Measurements from ENCODE around the gene GAS1. TPM values are rescaled to one million over a fixed set of nuclear protein-coding genes. Genes with fewer than 3 reads are reported as not detected.

Gene GAS1
- total and polyA plus RNA-seq, 2 experiments from 2014 or later = 12.9 to 22.6 TPM

DNA sequence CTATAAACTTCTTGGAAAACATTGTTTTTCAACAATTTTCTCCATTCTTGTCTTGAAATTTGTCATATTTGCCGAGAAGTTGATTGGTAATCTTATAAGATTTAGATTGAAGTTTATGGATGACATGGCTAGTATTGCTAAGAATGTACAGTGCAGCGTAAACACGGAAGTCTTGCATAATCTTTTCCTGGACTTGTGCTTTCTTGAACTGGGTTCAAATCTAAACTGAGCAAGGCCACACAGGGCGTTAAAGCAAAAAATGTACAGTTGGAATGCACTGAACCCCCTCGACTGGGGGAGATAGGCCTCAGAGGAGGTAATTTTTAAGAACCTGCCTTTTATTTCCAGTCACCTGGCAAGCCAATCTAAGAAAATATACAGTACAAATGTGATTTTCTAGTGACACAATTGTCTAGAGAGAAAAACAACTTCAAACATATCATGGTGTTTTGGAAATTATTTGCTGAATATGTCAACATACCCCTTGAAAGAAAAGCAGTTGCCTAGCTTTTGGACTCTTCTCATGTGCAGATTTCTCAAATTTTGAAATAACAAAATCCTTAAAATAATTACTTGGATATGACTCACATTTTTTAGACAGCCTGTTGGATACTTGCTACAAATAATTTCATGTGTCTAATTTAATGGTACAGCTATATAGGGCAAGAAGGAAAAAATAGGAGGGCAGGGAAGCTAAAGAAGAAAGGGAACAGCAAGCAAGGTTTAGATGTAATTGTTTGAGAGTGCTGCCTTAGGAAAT lies 18.5 kb upstream of the GAS1 start:
- no peaks in the 10 kb centered on the region for H3K4me1 ChIP-seq (ENCODE audit: low read depth)
- no peak overlapping the region for H3K27ac ChIP-seq
- no peaks in the 10 kb centered on the region for H3K9me3 ChIP-seq (ENCODE audit: low read depth)
- no peaks in the 10 kb centered on the region for H3K36me3 ChIP-seq
- TF ChIP-seq, protein P1, sequence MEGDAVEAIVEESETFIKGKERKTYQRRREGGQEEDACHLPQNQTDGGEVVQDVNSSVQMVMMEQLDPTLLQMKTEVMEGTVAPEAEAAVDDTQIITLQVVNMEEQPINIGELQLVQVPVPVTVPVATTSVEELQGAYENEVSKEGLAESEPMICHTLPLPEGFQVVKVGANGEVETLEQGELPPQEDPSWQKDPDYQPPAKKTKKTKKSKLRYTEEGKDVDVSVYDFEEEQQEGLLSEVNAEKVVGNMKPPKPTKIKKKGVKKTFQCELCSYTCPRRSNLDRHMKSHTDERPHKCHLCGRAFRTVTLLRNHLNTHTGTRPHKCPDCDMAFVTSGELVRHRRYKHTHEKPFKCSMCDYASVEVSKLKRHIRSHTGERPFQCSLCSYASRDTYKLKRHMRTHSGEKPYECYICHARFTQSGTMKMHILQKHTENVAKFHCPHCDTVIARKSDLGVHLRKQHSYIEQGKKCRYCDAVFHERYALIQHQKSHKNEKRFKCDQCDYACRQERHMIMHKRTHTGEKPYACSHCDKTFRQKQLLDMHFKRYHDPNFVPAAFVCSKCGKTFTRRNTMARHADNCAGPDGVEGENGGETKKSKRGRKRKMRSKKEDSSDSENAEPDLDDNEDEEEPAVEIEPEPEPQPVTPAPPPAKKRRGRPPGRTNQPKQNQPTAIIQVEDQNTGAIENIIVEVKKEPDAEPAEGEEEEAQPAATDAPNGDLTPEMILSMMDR (IDR thresholded peaks at IDR 0.05; ENCODE audit: low read depth, low read length) = no peak
- no peaks in the 10 kb centered on the region for H3K27me3 ChIP-seq
- DNase-seq (ENCODE audit: low read depth in 1 of 2, low spot score in 1 of 2) = peak in 1 of 2 donors; percentile 89
- H3K4me3 ChIP-seq = no peak overlapping the region

DNA sequence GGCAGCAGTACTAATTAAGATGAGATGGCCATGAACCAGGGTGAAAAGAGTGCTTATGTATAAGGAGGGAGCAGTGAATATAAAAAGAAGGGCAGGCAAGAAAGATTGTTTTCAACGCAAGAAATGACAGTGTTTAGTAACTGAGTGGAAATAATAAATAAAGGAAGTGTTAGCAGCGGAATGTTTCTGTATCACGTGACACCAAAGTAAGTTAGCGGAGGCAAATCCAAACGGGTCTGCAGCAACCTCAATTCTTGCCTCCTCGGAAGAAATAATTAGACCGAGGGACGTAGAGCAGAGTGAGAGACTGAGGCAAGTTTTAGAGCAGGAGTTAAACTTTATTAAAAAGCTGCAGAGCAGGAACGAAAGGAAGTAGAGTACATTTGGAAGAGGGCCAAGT lies 15.4 kb upstream of the GAS1 start:
- Histone ChIP-seq H3K36me3 (no peaks in the 10 kb centered on the region), H3K4me1 (ENCODE audit: low read depth) (no peaks in the 10 kb centered on the region), H3K4me3 (no peak overlapping the region), H3K27me3 (no peaks in the 10 kb centered on the region), H3K27ac (no peak overlapping the region), H3K9me3 (ENCODE audit: low read depth) (no peaks in the 10 kb centered on the region)
- no peak for DNase-seq (ENCODE audit: low read depth in 1 of 2, low spot score in 1 of 2)
- TF ChIP-seq, protein P1 (IDR thresholded peaks at IDR 0.05; ENCODE audit: low read depth, low read length) = no peak

GRCh38 chr9:86960938-86961337 lies 13.6 kb upstream of the GAS1 start:
- no peak for DNase-seq (ENCODE audit: low read depth in 1 of 2, low spot score in 1 of 2)
- Histone ChIP-seq H3K4me3 (no peak overlapping the region), H3K36me3 (no peaks in the 10 kb centered on the region), H3K27me3 (no peaks in the 10 kb centered on the region), H3K4me1 (ENCODE audit: low read depth) (no peaks in the 10 kb centered on the region), H3K9me3 (ENCODE audit: low read depth) (no peaks in the 10 kb centered on the region), H3K27ac (no peak overlapping the region)
- TF ChIP-seq, protein P1 (IDR thresholded peaks at IDR 0.05; ENCODE audit: low read depth, low read length) = no peak

- TF ChIP-seq, protein P1 (IDR thresholded peaks at IDR 0.05; ENCODE audit: low read depth, low read length) = no peak
- H3K27me3 ChIP-seq = no peaks in the 10 kb centered on the region
- H3K9me3 ChIP-seq (ENCODE audit: low read depth) = no peaks in the 10 kb centered on the region
- DNase-seq (ENCODE audit: low read depth in 1 of 2, low spot score in 1 of 2) = no peak
- H3K27ac ChIP-seq = no peak overlapping the region
- no peaks in the 10 kb centered on the region for H3K4me1 ChIP-seq (ENCODE audit: low read depth)
- no peaks in the 10 kb centered on the region for H3K36me3 ChIP-seq
- no peak overlapping the region for H3K4me3 ChIP-seq
Measured at GRCh38 chr9:86958203-86958602, 10.9 kb upstream of the GAS1 start.

DNA sequence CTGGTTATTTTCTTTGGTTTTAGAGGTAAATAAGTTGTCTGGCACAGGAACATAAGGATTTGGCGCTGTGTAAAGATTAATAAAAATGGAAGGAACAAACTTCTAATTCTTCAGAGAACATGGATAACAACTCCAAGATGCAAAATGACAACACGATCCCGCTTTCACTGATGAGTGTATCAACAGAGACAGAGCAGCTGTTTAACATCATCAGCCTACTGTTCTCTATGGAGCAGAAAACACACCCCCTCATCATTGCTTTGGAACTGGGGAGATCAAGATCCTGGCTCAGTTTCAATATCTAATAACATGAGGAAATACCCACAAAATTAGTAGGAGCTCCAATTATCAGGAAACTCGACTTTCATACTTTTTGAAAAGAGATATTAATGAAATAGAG lies 8.3 kb upstream of the GAS1 start:
- Histone ChIP-seq H3K36me3 (no peaks in the 10 kb centered on the region), H3K27me3 (no peaks in the 10 kb centered on the region), H3K4me1 (ENCODE audit: low read depth) (no peaks in the 10 kb centered on the region), H3K9me3 (ENCODE audit: low read depth) (no peaks in the 10 kb centered on the region), H3K4me3 (no peak overlapping the region), H3K27ac (no peak overlapping the region)
- TF ChIP-seq, protein P1 (IDR thresholded peaks at IDR 0.05; ENCODE audit: low read depth, low read length) = no peak
- peak in 1 of 2 donors; percentile 30 for DNase-seq (ENCODE audit: low read depth in 1 of 2, low spot score in 1 of 2)
